T-helper 1 cell (primary cell): Measurements from ENCODE around the gene CLNS1A.
"Not testable (repeated sequence)": the region's sequence is repeated elsewhere in the genome, so short reads cannot be mapped to it uniquely, and the experiment has no call there.

Source experiments
- DNase-seq, 5 donors: peaks; one replicate each; pipeline ENCODE4 v3.0.0-alpha.2; 2012 to 2020
- total RNA-seq, 4 donors: gene quantifications; one replicate each; lab custom pipeline; 2026; lab: John Stamatoyannopoulos, UW

Gene CLNS1A
- 64.3 to 89.2 (median 74.5) reads per million in 4 donors for total RNA-seq

GRCh38 chr11:77637345-77638165 is at the start of gene CLNS1A:
Gene CLNS1A (minus strand): TSS chr11:77637794. CDS start chr11:77637714, 80 bp downstream.
- DNase-seq: peak; percentile 55 to 85 (median 67)

DNA sequence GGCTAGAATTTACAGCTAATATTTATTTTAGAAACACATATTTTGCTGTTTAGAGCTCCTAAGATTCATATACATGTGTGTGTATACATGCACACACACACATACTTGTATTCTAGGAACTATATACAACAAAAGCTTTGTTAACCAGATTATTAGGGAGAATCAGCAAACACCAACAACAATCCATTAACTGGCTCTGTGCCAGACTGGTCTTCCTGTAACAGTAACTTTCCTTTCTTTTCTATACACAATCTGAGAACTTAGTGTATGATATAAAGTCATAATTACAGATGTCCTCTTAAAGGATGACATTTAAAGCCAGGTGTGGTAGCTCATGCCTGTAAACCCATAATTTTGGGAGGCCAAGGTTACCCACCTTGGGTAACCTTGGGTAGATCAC is 49.5 kb upstream of the CLNS1A start:
- DNase-seq: no peak

DNA sequence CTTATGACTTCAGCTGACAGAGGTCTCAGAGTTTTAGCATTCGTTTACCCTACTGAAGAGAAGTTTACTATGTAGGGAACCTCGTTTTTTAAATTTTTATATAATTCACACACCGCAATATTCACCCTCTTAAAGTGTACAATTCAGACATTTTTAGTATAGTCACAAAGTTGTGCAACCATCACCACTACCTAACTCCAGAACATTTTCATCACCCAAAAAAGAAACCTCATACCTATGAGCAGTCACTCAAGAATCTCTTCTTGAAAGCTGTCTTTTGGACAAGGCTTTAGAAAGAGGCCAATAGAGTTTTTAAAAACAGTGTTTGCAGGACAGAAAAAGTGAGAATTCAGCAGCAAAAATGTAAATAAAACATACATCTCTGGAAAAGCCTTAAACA is 39.5 kb upstream of the CLNS1A start:
- DNase-seq: no peak

DNA sequence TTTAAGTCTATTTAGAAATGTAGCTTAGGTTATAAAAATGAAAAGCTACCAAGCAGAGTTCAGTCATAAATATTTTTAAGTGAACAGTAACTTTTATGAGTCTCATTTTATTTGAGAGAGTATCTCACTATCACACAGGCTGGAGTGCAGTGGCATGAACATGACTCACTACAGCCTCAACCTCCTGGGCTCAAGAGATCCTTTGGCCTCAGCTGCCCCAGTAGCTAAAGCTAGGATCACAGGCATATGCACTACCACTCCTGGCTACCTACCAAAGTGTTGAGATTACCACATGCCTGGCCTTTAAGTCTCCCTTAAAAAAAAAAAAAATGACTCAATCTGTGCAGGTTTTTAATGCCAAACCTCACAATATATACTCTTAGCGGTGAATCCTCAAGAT is 34.7 kb upstream of the CLNS1A start:
- no peak for DNase-seq

DNA sequence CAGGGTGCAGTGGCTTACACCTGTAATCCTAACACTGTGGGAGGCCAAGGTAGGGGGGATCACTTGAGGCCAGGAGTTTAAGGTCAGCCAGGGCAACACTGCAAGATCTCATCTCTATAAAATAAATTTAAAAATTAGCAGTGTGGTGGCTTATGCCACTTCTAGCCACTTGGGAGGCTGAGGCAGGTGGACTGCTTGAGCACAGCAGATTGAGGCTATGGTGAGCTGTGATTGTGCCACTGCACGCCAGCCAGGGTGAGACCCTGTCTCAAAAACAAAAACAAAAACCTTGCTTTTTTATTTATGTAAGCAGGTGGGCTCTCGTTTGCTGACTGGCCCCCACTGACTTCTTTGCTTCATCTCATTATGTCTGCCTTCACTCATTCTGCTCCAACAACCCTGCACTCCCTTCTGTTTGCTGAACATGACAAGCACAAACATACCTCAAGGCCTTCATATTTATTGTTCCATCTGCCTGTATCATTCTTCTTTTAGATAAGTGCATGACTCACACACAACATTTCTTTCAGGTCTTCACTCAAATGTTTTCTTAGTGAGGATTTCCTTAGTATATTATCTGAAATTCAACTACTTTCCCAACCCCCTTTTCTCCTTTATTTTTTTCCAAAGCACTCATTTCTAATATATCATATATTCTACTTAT is 32.4 kb upstream of the CLNS1A start:
- no peak for DNase-seq

DNA sequence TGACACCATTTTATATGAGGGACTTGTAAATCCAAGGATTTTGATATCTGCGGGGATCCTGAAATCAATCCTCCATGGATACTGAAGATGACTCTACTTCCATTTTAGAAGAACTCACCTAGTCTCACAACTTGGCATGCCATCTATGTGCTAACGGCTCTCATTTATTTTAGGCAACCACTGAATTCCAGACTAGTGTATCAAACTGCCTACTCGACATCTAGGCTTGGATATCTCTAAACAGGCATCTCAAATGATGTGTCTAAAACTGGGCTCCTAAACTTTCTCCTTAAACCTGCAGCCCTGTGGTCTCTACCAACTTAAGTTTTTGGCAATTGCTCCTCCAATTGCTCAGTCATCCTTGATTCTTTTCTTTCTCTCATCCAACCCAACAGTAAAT is 31.2 kb upstream of the CLNS1A start:
- DNase-seq: no peak

DNA sequence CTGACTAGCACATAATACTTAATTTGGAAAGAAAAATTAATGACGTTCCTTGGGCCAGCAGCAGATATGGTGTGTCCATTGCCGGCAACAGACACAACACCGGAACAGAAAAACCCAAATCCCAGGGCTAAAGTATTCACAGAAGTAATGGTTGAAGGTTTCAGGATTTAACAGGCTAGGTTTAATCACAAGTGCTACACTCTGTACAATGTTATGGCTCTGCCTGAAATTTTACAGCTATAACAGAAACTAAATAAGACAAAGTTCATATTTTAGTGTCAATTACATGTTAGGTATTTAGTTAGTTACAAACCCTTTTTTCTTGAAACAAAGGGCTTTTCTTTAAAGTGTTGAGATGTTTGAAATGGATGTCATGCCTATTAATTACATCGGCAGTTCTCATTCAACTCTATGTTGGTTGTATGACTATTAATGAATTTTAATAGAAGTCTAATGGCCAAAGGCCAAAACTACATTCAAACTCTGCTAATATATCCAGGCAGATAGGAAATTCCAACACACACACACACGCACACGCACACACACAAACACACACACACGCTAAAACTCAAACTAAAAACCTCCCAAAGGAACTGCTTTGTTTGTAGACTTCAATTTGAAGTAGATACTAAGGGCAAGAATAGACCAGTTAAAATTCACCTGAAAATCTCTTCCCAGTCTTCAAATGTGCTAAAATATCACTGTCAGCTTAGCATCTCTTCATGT is 27.8 kb upstream of the CLNS1A start:
- DNase-seq: no peak

DNA sequence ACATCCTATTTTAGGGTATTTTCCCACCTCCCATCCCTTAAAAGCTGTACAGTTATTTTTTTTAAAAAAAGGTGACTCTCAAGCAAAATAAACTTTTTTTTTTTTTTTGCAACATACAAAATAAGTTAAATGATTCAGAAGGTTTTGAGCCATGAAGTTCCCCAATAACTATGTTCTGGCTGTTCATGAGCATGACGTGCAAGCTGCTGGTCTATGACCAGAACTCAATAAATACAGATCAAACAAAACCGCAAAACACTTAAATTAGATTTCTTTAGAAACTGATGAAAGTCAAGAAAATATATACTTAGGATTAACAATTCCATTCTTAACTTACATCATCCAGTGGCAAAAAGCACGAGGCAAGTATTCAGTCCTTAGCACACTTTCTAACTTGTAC is 24.1 kb upstream of the CLNS1A start:
- no peak for DNase-seq

DNA sequence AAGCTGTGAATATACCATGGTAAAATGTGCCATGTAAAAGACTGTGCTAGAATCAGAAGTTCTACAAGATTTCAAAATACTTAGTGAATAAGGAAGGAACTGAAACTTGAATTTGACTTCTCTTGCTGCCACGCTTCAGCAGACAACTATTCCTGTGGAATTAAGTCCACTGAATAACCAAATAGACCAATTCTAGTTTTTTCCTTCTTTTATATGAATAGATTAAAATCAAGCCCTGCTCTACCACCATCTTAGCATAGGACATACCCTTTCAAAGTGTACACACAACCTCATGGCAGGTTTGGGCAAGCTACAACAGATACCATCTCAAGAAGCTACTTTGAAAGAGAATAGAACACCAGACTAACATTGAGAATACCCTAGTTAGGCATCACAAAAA is 23.4 kb upstream of the CLNS1A start:
- DNase-seq: no peak

DNA sequence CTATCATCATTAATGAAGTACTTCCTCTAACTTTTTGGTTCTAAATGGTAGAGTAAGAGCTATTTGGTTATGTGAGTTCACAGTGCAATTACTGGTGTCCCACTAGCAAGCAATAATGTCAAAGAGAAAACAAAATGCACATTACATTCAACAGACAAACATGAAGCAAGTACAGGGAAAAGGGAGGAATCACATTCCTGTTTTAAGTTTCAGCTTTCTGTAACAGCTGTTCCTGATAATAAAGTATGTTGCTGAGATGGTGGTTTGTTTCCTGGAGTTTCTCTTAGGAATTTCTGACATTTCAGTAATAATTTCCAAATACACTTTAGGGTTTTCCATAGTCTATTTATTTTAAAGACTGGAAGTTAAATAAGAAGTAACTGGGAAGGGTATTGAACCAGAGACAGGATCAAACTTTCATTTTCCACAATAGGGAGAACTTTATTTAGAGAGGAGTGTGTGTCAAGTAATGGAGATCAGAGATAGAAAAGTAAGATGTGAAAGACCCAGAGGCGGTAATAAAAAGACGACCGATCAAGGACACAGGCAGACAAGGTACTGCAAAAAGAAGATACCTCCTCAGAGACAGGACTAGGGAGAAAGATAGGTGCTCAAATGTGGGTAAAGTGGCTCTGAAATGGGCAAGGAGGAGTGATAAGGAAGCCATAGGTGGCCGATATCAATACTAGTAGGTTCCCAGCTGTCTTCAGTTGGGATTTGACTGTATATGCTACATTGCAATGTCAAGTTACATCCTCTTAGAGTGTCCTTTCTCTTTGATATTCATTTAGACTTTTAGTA is 20.8 kb upstream of the CLNS1A start:
- DNase-seq: no peak

DNA sequence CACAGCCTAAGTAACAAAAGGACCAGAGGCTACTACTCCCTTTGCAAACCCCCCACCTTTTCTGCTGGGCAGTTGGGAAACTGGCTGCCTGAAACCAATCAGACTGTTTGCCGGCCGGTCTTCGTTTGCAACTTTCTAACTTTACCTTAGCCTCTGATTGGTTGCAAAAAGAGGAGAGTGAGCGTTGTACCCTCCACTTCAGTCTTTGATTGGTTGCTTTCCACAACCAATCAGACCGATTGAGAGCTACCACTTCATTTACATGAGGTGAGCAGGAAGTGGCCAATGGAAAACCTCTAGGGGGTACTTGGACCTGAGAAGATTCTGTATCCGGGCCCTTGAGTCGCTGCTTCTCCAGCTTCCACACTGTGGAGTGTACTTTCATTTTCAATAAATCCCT is 18.8 kb upstream of the CLNS1A start:
- DNase-seq: no peak

DNA sequence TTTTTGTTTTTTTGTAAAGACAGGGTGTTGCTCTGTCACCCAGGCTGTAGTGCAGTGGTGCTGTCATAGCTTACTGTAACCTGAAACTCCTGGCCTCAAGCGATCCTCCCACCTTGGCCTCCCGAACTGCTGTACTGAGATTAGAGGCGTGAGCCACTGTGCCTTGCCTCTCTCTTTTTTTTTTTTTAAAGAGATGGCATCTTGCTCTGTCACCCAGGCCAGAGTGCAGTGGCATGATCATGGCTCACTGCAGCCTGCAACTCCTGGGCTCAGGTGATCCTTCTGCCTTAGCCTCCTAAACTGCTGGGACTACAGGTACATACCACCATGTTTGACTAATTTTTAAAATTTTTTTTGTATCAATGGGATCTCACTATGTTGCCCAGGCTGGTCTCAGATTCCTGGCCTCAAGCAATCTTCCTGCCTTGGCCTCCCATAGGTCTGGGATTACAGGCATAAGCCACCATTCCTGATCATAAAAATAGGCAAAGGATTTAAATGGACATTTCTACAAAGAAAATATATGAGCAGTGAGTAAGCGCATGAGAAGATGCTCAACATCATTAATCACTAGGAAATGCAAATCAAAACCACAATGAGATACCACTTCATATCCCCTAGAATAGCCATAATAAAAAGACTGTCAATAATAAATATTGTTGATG is 17.3 kb upstream of the CLNS1A start:
- no peak for DNase-seq

- DNase-seq: no peak
These were observed 12.5 kb upstream of the CLNS1A start for GRCh38 chr11:77650123-77650522.

GRCh38 chr11:77647654-77648305 is 10.2 kb upstream of the CLNS1A start:
- no peak for DNase-seq

DNA sequence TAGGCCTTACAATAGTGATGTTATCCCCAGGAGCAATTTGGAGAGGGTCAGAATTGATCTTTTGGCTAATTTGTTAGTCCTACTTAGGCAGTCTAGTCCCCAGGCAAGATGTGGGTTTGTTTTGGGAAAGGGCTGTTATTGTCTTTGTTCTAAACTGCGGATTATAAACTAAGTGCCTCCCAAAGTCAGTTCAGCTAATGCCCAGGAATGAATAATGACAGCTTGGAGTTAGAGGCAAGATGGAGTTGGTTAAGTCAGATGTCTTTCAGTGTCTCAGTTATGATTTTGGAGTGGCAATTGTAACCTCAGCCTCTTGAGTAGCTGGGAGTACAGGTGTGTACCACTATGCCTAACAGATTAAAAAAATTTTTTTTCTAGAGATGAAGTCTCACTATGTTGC is 7.3 kb upstream of the CLNS1A start:
- no peak for DNase-seq

DNA sequence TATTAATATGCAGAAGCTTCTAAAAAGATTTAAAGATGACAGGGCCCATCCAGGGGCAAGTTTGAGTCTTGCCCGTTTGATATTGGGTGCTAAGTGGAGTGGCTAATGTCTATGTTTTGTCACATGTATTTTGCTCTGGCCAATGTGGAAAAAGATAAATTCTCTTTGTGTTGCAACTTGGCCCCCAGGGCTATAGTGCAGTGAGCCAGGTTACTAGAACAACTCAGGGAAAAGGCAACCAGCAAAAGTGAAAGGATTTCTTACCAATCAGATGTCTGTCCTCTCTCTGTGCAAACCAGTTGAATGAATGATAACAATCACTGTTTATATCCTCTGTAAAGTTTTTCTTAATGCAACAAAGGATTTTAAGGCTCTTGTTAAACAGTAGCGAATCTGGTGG is 4.6 kb upstream of the CLNS1A start:
- no peak for DNase-seq

- no peak for DNase-seq
These were observed 756 bp downstream of the CLNS1A start for GRCh38 chr11:77636731-77637344.

- not testable (repeated sequence) for DNase-seq
These were observed 3.7 kb downstream of the CLNS1A start for GRCh38 chr11:77633926-77634325.

DNA sequence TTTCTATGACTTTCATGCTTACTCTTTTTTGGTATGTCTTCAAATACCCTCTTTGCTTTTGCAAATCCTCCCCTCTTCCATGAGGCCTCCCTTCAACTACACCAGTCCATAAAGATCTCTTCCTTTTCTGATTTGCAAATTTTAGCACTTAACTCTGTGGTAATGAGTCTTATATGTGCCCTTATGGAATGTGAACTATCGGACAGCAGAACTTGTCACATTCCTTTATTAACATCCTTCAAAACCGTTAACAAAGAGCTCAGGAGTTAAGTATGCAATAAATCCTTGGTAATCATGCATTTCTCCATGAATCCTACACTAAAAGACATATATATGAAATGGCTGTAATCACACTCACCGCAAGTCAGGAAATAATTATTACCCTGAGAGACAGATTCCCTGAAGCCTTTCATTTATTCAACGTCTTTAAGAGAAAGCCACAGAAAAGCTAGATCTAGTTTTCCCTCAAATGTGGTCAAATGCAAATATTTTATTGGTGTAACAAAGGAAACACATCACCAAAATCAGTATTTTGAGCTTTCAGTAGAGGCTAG is 7.4 kb downstream of the CLNS1A start:
- no peak for DNase-seq

- peak in 2 of 5 donors; percentile 5 to 33 for DNase-seq
These were observed 17.9 kb downstream of the CLNS1A start for GRCh38 chr11:77619576-77620198.
